ENCODE measurements around the gene DHCR24. TPM values are rescaled to one million over a fixed set of nuclear protein-coding genes. Genes with fewer than 3 reads are reported as not detected.

DHCR24 gene
- total RNA-seq, 1 donor from 2014 or later, result 130 TPM

DNA sequence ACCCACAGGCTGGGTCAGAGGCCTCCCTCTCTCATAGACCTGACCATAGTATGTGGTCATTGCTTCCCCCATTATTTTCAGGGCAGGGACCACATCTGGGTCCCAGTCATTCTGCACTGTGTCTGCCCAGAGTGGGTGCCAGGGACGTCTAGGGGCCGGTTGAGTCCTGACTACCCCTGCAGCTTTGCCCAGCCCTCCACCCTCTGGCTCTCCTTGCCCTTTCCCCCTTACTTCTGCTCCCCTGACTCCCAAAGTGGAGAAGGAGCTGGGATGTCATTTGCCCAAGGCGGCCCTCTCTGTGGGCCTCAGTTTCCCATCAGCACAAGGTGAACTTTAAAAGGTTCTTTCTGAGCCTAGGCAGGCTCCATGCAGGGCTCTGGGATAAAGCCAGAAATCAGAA is 81.5 kb downstream of the DHCR24 start:
- intact Hi-C loops (cut with micrococcal nuclease), result loop anchor here (10.0 kb wide), 2 partner anchors 449 to 1881 kb away; partner anchors contain the start of genes ECHDC2 and SCP2

DNA sequence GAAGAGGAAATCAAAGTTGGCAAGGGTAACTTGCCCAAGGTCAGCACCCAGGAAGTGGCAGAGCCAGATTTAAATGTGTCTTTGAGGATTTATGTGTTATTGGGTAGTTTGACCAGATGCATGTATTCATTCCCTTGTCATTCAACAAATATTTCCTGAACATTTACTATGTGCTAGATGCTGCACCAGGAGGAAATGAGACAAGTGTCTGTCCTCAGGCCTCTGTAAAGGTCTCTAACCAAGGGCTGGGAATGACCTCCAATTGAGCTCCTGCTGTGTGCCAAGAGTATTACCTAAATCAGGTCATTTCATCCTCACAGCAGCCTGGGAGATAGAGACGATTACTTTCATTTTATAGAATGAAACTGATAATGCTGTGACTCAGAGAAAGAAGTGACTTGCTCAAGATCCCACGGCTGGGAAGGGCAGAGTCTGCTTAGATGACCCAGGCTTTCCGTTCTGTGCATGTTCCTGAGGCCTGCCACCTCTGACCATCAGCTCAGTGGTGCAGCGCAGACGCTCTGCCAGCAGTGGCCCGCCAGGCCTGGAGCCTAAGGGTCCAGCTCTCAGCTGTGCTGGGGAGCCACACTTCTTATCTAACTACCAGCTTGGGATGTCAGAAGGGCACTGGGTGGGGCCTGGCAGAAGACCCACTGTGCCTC is 82.4 kb downstream of the DHCR24 start:
- intact Hi-C loops (cut with micrococcal nuclease), result loop anchor here (5.0 to 10.0 kb wide), 4 partner anchors 262 to 1880 kb away; partner anchors contain the start of genes CYB5RL, ECHDC2, MRPL37 and SCP2

DNA sequence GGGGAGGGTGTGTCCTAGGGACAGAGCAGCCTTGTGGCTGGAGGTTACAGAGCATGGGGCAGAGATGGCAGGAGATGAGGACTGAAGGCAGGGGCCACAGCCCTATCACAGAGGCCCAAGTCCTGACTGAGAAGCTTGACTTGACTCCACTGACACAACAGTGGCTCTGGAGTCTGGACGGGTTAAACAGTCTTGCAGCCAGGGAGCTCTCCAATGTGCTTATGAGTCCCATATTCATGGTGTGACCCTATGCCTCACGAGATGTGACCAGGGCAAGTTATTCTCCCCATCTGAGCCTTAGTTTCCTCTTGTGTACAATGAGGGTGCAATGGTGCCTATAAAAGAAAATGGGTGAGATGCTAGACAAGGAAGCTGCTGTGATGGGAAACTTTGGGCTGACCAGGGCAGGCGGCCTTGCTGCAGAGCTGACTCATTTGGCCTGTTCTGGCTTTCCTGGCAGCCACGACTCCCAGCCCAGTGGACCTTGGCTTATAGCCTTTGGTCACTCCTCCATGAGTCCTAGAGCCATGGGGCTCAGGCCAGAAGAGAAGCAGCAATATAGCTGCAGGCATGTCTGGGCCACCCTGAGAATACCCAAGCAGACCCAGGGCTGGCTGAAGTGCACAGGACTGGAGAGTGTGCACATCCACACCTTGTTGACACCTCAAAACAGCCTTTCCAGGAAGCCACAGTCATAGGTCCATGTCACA is 83.1 kb downstream of the DHCR24 start:
- intact Hi-C loops (cut with micrococcal nuclease), result loop anchor here (5.0 to 10.0 kb wide), 4 partner anchors 262 to 1879 kb away; partner anchors contain the start of genes CYB5RL, ECHDC2, MRPL37 and SCP2

- intact Hi-C loops (cut with micrococcal nuclease), result loop anchor here (1.0 to 10.0 kb wide), 11 partner anchors 37 to 1876 kb away; partner anchors contain the start of genes CYB5RL, DHCR24, ECHDC2 and MRPL37
Observed at GRCh38 chr1:54800899-54801759, 85.9 kb downstream of the DHCR24 start, which contains the start of gene TTC22. TSS of gene TTC22 (minus strand) at chr1:54801323. CDS start at chr1:54801163, 160 bp downstream.

DNA sequence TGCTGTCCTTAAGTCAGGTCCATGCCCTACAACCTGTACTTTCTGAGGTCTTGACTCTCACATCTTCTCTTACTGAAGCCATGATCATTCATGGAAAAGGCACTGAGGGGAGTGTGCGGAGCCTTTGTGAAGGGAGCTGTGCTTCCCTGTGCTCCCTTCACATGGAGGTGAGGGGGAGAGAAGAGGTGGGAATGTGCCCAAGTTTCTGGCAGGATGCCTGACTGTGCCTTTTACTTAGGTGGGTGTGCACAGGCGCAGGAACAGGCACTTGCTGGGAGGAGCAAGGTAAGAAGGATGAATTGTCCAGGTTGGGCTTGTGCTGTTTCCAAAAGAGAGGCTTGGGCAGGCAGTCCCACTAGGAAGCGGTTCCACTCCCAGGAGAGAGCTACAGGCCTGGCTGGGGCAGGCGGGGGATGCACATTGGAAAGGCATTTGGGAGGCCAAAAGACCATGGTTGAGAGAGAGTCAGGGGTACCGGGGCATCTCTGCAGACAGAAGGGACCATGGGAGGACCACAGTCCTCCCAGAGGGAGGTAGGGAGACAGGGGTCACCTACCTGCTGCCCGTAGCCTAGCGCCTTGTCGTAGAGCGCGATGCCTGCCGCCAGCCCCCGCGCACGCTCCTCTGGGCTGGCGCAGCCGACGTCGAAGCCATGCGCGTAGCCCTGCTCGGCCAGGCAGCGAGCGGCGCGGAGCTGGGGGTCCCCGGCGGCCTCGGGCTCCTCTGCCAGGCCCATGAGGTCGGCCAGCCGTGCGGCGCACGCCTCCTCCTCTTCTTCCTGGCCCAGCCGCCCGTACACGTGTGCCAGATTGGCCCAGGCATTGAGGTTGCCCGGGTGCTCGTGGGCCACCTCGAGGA is 86.7 kb downstream of the DHCR24 start:
- intact Hi-C loops (cut with micrococcal nuclease), result loop anchor here (2.0 to 10.0 kb wide), 5 partner anchors 127 to 1875 kb away; partner anchors contain the start of genes CYB5RL, ECHDC2, MRPL37 and SCP2

Other genes starting within 250 kb of the DHCR24 start
- 0.39 TPM in 1 of 2 replicates, not detected in the other for gene MROH7, start 245.4 kb downstream of the DHCR24 start, total RNA-seq
- gene TTC4, start 171.3 kb downstream of the DHCR24 start, total RNA-seq, result 24.0 and 27.1 TPM in 2 replicates
- gene PARS2, start 122.7 kb downstream of the DHCR24 start, total RNA-seq, result 5.0 and 5.6 TPM in 2 replicates
- 10.2 and 11.0 TPM in 2 replicates for gene TTC22, start 85.9 kb downstream of the DHCR24 start, total RNA-seq
- not detected in 2 replicates for gene TMEM61, start 93.4 kb upstream of the DHCR24 start, total RNA-seq
- gene BSND, start 111.7 kb upstream of the DHCR24 start, total RNA-seq, result not detected in 2 replicates
- not detected in 2 replicates for gene PCSK9, start 152.4 kb upstream of the DHCR24 start, total RNA-seq

All from T-helper 1 cell treated with Interleukin-12 subunit alpha and Interleukin-12 subunit beta and Interleukin-4 antibody, amounts not matched to agents 30 ng/mL and 1 ng/mL, for 36 hours (primary cell).